ENCODE data around the gene GGCT. TPM values are rescaled to one million over a fixed set of nuclear protein-coding genes. Genes with fewer than 3 reads are reported as not detected.

GGCT gene
- total RNA-seq, 1 donor from 2014 or later, result 160 TPM

- H3K9ac ChIP-seq, result no peak overlapping the region
- no peaks in the 10 kb centered on the region for H3K79me2 ChIP-seq (ENCODE audit: low read depth)
- Mint-ChIP-seq H3K27me3 (ENCODE audit: insufficient read depth, low read depth) (no peaks in the 10 kb centered on the region), H3K36me3 (no peaks in the 10 kb centered on the region), H3K4me1 (peaks cover 28% of the 10 kb centered on the region), H3K9me3 (peaks cover 3% of the 10 kb centered on the region), H3K4me3 (no peak overlapping the region), H3K27ac (no peak overlapping the region)
- no peak for DNase-seq (ENCODE audit: low spot score)
- H4K20me1 ChIP-seq (ENCODE audit: low read depth), result no peaks in the 10 kb centered on the region
- H3K9me3 ChIP-seq (ENCODE audit: low read depth), result no peaks in the 10 kb centered on the region
- no peaks in the 10 kb centered on the region for H3K36me3 ChIP-seq
- H2AFZ ChIP-seq (replicated peaks), result no peak overlapping the region
- no peak overlapping the region for H3K4me3 ChIP-seq
- H3K27ac ChIP-seq, result no peak overlapping the region
- peaks cover 35% of the 10 kb centered on the region for H3K27me3 ChIP-seq
- H3K4me2 ChIP-seq, result no peak overlapping the region
- H3F3A ChIP-seq (ENCODE audit: low read depth), result peaks cover 9% of the 10 kb centered on the region
- no peak for TF ChIP-seq EZH2phosphoT487 (IDR thresholded peaks at IDR 0.05)
- TF ChIP-seq CTCF (IDR thresholded peaks at IDR 0.05), result no peak
- no peak for TF ChIP-seq EZH2 (IDR thresholded peaks at IDR 0.05)
- peaks cover 15% of the 10 kb centered on the region for H3K4me1 ChIP-seq
Measured at GRCh38 chr7:30474893-30475292, 29.7 kb downstream of the GGCT start.

- peaks cover 32% of the 10 kb centered on the region for H3K4me1 Mint-ChIP-seq
- peaks cover 31% of the 10 kb centered on the region for H3K27me3 ChIP-seq
Measured at GRCh38 chr7:30474485-30474884, 30.1 kb downstream of the GGCT start.

GRCh38 chr7:30473903-30474302 lies 30.7 kb downstream of the GGCT start:
- no peak overlapping the region for H3K4me3 Mint-ChIP-seq
- H3K9me3 Mint-ChIP-seq, result peaks cover 3% of the 10 kb centered on the region
- H3K4me1 Mint-ChIP-seq, result peaks cover 37% of the 10 kb centered on the region
- Histone ChIP-seq H3K9me3 (ENCODE audit: low read depth) (no peaks in the 10 kb centered on the region), H3K9ac (no peak overlapping the region), H3K27me3 (peaks cover 25% of the 10 kb centered on the region), H3K79me2 (ENCODE audit: low read depth) (no peaks in the 10 kb centered on the region), H3K4me3 (no peak overlapping the region), H3K36me3 (no peaks in the 10 kb centered on the region), H3K4me2 (no peak overlapping the region), H2AFZ (replicated peaks) (no peak overlapping the region), H4K20me1 (ENCODE audit: low read depth) (no peaks in the 10 kb centered on the region), H3K27ac (no peak overlapping the region), H3F3A (ENCODE audit: low read depth) (peaks cover 3% of the 10 kb centered on the region), H3K4me1 (peaks cover 18% of the 10 kb centered on the region)
- no peak for DNase-seq (ENCODE audit: low spot score)
- H3K27me3 Mint-ChIP-seq (ENCODE audit: insufficient read depth, low read depth), result no peaks in the 10 kb centered on the region
- TF ChIP-seq EZH2phosphoT487 (IDR thresholded peaks at IDR 0.05) (no peak), CTCF (IDR thresholded peaks at IDR 0.05) (no peak), EZH2 (IDR thresholded peaks at IDR 0.05) (no peak)
- H3K27ac Mint-ChIP-seq, result no peak overlapping the region
- no peaks in the 10 kb centered on the region for H3K36me3 Mint-ChIP-seq

More at GRCh38 chr7:30474485-30474884, 30.1 kb downstream of the GGCT start:
- no peak overlapping the region for H3K9ac ChIP-seq
- no peak overlapping the region for H3K4me3 Mint-ChIP-seq
- no peak overlapping the region for H3K4me2 ChIP-seq
- H3K79me2 ChIP-seq (ENCODE audit: low read depth), result no peaks in the 10 kb centered on the region
- no peak overlapping the region for H3K27ac Mint-ChIP-seq
- H3K4me1 ChIP-seq, result peaks cover 15% of the 10 kb centered on the region
- H2AFZ ChIP-seq (replicated peaks), result no peak overlapping the region
- DNase-seq (ENCODE audit: low spot score), result no peak
- no peaks in the 10 kb centered on the region for H3K27me3 Mint-ChIP-seq (ENCODE audit: insufficient read depth, low read depth)
- peaks cover 7% of the 10 kb centered on the region for H3F3A ChIP-seq (ENCODE audit: low read depth)
- no peak for TF ChIP-seq EZH2phosphoT487 (IDR thresholded peaks at IDR 0.05)
- TF ChIP-seq CTCF (IDR thresholded peaks at IDR 0.05), result no peak
- no peak for TF ChIP-seq EZH2 (IDR thresholded peaks at IDR 0.05)
- peaks cover 3% of the 10 kb centered on the region for H3K9me3 Mint-ChIP-seq
- H3K36me3 ChIP-seq, result no peaks in the 10 kb centered on the region
- no peaks in the 10 kb centered on the region for H3K9me3 ChIP-seq (ENCODE audit: low read depth)
- no peak overlapping the region for H3K4me3 ChIP-seq
- no peak overlapping the region for H3K27ac ChIP-seq
- H3K36me3 Mint-ChIP-seq, result no peaks in the 10 kb centered on the region
- H4K20me1 ChIP-seq (ENCODE audit: low read depth), result no peaks in the 10 kb centered on the region

Data from neural progenitor cell (in vitro differentiated cells).